GM04503 (cell line): ENCODE data around the gene CRACR2A.
A peak's percentile ranks its signal among the peaks of the same experiment; 100 is the strongest.

Source experiments
- DNase-seq: peaks from one replicate; pipeline ENCODE4 v3.0.0-alpha.2; 2012; ENCODE audit warnings: low read depth

Gene CRACR2A

GRCh38 chr12:3646561-3647241 lies 106.2 kb downstream of the CRACR2A start:
- no peak for DNase-seq

- no peak for DNase-seq
These were observed 107.8 kb downstream of the CRACR2A start for GRCh38 chr12:3645091-3645490.

GRCh38 chr12:3644104-3644503 lies 108.8 kb downstream of the CRACR2A start:
- DNase-seq = no peak

- peak; percentile 43 for DNase-seq
These were observed 111.4 kb downstream of the CRACR2A start for GRCh38 chr12:3641428-3642018.

- DNase-seq = no peak
These were observed 116.6 kb downstream of the CRACR2A start for GRCh38 chr12:3636328-3636727.

GRCh38 chr12:3634348-3634747 lies 118.6 kb downstream of the CRACR2A start:
- DNase-seq = no peak

GRCh38 chr12:3633396-3633795 lies 119.5 kb downstream of the CRACR2A start:
- DNase-seq = no peak

- DNase-seq = no peak
These were observed 120.2 kb downstream of the CRACR2A start for GRCh38 chr12:3632754-3633153.

GRCh38 chr12:3632256-3632655 lies 120.7 kb downstream of the CRACR2A start:
- DNase-seq = no peak

GRCh38 chr12:3631759-3632158 lies 121.2 kb downstream of the CRACR2A start:
- no peak for DNase-seq

- no peak for DNase-seq
These were observed 121.7 kb downstream of the CRACR2A start for GRCh38 chr12:3631272-3631637.

- DNase-seq = no peak
These were observed 122.2 kb downstream of the CRACR2A start for GRCh38 chr12:3630621-3631271.

GRCh38 chr12:3630111-3630510 lies 122.8 kb downstream of the CRACR2A start:
- no peak for DNase-seq

- no peak for DNase-seq
These were observed 123.7 kb downstream of the CRACR2A start for GRCh38 chr12:3629057-3629830.

- no peak for DNase-seq
These were observed 124.3 kb downstream of the CRACR2A start for GRCh38 chr12:3628629-3629028.

- no peak for DNase-seq
These were observed 125.6 kb downstream of the CRACR2A start for GRCh38 chr12:3627336-3627735.

- DNase-seq = no peak
These were observed 128.6 kb downstream of the CRACR2A start for GRCh38 chr12:3624273-3624672.

- DNase-seq = no peak
These were observed 129.9 kb downstream of the CRACR2A start for GRCh38 chr12:3622822-3623690.

- no peak for DNase-seq
These were observed 130.7 kb downstream of the CRACR2A start for GRCh38 chr12:3622021-3622821.

GRCh38 chr12:3620856-3621255 lies 132.1 kb downstream of the CRACR2A start:
- DNase-seq = no peak

GRCh38 chr12:3617565-3617964 lies 135.3 kb downstream of the CRACR2A start:
- no peak for DNase-seq
